SK-N-MC (cell line): Measurements from ENCODE around the gene NTMT1.
A peak's percentile ranks its signal among the peaks of the same experiment; 100 is the strongest.

Source experiments
- EZH2 ChIP-seq: fragments of 200-600 bp; sonication (generic); IDR thresholded peaks from one replicate; pipeline ENCODE4 v1.6.1; 2017; ENCODE audit warnings: antibody characterized with exemption
- FOXP2 ChIP-seq: optimal IDR thresholded peaks from 2 replicates; pipeline ENCODE3; 2011; ENCODE audit warnings: mild to moderate bottlenecking, moderate library complexity; ENCODE audit not compliant: insufficient read depth; ENCODE audit errors: extremely low read length, control extremely low read depth
- POLR2AphosphoS5 ChIP-seq: IDR thresholded peaks from 2 replicates; pipeline ENCODE4 v1.6.1; 2012; ENCODE audit warnings: mild to moderate bottlenecking, low read depth, low read length, borderline replicate concordance

DNA sequence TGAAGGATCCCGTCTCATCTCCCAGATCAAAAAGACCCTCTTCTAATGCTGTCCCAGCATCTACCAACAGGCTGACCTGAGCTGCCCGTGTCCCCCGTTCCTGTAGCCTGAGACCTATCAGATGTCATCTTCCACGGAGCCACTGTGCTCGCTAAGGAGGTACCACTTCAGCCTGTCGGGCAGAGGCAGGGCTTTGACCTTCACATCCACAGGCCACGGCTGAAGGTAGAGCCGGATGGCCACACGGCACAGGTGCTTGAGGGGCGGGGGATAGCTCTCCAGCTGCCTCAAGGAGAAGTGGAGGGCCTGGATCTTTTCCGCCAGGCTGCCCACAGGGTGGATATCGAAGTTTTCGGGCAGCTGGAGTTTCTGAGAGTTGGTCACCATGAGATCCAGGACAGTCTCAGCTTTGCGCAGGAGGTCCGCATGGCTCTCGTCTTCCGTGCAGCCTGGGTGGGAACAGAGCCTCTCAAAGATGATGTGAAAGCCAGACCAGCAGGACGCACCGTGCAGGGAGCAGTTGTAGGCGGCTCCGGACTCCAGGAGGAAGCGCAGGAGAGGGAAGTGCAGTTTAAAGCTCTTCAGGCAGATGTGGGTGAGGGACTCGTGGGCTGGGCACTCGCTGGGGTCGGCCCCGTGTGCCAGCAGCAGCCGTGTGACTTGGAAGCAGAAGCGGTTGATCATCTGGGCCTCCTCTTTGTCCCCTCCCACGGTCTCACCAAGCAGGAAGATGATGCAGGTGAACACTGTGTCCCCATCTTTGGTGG lies 11.9 kb downstream of the NTMT1 start:
- 0 out of 2 replicates have a peak, but pooled peaks have one; percentile 19 for TF ChIP-seq POLR2AphosphoS5
- no peak for TF ChIP-seq EZH2
- TF ChIP-seq FOXP2, result no peak
